Measurements from ENCODE around the gene RAB6C.
"Not testable (repeated sequence)": the region's sequence is repeated elsewhere in the genome, so short reads cannot be mapped to it uniquely, and the experiment has no call there.

RAB6C gene

GRCh38 chr2:129979629-129980155, at the start of gene RAB6C:
Gene RAB6C (plus strand): TSS chr2:129979666. CDS start chr2:129980116, 450 bp downstream.
- DNase-seq (ENCODE audit: low read depth) = peak; percentile 0

DNA sequence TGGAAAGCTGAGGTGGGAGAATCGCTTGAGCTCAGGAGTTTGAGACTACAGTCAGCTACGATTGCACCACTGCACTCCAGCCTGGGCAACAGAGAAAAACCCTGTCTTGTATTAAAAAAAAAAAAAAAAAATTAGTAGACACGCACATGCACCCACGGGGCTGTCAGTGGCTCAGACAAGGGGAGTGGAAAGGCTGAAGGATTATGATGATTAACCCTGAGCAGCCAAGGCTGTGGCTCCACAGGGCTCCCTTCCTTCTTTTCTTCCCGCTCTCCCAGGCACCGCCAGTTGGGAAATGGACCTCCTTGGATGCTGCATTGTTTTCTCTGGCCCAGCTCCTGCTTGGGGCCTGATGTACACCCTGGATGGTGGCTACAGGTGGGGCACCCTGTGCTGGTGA, 49.0 kb upstream of the RAB6C start:
- TF ChIP-seq, protein P1, sequence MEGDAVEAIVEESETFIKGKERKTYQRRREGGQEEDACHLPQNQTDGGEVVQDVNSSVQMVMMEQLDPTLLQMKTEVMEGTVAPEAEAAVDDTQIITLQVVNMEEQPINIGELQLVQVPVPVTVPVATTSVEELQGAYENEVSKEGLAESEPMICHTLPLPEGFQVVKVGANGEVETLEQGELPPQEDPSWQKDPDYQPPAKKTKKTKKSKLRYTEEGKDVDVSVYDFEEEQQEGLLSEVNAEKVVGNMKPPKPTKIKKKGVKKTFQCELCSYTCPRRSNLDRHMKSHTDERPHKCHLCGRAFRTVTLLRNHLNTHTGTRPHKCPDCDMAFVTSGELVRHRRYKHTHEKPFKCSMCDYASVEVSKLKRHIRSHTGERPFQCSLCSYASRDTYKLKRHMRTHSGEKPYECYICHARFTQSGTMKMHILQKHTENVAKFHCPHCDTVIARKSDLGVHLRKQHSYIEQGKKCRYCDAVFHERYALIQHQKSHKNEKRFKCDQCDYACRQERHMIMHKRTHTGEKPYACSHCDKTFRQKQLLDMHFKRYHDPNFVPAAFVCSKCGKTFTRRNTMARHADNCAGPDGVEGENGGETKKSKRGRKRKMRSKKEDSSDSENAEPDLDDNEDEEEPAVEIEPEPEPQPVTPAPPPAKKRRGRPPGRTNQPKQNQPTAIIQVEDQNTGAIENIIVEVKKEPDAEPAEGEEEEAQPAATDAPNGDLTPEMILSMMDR (conservative IDR thresholded peaks at IDR 0.05; ENCODE audit: low read depth, low read length) = no peak
- no peak for DNase-seq (ENCODE audit: low read depth)
- H3K4me3 ChIP-seq (ENCODE audit: low read length) = no peak overlapping the region

More at GRCh38 chr2:129979629-129980155, at the start of gene RAB6C:
- peak within 1 kb of the TSS; percentile 31 for H3K4me3 ChIP-seq (ENCODE audit: low read length)

DNA sequence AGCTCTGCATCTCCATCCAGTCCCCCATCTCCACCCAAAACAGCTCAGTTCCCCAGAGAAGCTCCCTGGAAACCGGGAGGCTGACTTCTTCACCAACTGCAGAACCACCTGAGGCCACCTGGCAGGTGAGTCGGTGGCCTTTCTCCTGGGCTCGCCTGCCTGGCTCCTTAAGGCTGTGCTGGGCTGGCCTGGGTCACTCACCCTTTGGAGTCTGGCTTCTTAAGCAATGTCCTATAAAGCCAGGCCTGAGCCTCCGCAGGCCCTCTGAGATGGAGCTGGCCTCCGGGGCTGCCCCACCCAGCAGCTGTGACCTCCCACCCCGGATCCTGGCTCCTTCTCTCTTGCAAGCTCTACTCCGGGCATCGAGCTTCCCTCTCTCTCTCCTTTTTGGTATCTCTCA, 46.1 kb upstream of the RAB6C start:
- H3K4me3 ChIP-seq (ENCODE audit: low read length); DNase-seq (ENCODE audit: low read depth): not testable (repeated sequence)

DNA sequence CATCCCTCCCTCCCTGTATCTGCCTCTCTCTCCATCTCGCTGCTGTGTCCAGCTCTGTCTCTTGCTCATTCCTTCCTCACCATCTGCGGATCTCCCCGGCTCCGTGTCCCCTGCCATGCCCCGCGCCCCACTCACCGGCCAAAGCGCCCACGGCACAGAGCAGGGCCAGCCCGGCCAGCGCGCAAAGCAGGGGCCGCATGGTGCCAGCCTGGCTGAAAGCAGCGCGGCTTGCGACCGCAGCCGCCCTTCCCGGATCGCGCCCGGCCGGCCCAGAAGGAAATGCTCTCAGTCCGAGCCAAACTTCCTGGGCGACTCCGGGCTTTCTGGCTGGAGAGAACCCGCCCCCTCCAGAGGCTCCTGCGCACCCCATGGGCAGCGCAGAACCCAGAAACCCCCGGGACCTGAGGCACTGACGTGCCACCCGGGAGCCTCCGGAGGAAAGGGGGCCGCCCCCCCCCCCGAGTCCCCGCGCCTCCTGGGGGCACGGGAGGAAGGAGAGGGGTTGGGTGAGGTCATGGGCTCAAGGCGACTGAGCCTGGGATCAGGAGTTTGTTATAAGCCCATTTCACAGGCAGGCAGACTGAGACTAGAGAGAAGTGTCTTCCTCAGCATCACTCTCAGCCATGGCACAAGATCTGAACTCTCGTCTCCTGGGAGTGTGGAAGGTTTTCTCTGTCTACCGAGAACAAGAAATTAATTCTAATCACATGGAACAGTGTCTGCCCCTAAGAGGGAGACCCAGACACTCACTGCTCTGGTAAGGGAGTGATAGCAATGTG, 45.2 kb upstream of the RAB6C start:
- H3K4me3 ChIP-seq (ENCODE audit: low read length) = peak overlapping the region; percentile 8
- DNase-seq (ENCODE audit: low read depth) = no peak
- TF ChIP-seq, protein P1 (conservative IDR thresholded peaks at IDR 0.05; ENCODE audit: low read depth, low read length) = no peak

DNA sequence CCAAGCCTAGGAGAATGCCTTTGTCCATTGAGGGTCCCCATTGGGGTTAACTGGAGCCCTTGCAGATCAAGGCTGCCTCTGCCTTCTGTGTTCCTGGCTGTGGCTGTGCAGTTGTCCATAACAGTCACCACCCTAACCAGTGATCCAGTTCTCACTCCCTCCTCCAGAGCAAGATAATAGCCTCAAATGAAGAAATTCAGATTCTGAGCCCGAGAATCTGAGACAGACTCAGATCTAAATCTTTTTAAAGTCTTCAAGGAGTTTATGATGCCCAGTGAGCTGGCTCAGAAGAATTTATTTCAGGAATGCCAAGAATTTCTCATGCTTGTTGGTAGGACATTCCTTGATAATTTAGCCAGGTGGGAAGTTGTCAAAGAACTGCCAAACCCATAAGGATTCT, 44.3 kb upstream of the RAB6C start:
- TF ChIP-seq, protein P1 (conservative IDR thresholded peaks at IDR 0.05; ENCODE audit: low read depth, low read length) = no peak
- no peak for DNase-seq (ENCODE audit: low read depth)
- H3K4me3 ChIP-seq (ENCODE audit: low read length) = no peak overlapping the region

- no peak overlapping the region for H3K4me3 ChIP-seq (ENCODE audit: low read length)
- no peak for DNase-seq (ENCODE audit: low read depth)
- TF ChIP-seq, protein P1 (conservative IDR thresholded peaks at IDR 0.05; ENCODE audit: low read depth, low read length) = peak; percentile 58
These were observed 43.0 kb upstream of the RAB6C start for GRCh38 chr2:129936334-129936934.

GRCh38 chr2:129938850-129939471, 40.5 kb upstream of the RAB6C start:
- not testable (repeated sequence) for H3K4me3 ChIP-seq (ENCODE audit: low read length); DNase-seq (ENCODE audit: low read depth)

GRCh38 chr2:129943456-129943855, 36.0 kb upstream of the RAB6C start:
- DNase-seq (ENCODE audit: low read depth); H3K4me3 ChIP-seq (ENCODE audit: low read length): not testable (repeated sequence)

DNA sequence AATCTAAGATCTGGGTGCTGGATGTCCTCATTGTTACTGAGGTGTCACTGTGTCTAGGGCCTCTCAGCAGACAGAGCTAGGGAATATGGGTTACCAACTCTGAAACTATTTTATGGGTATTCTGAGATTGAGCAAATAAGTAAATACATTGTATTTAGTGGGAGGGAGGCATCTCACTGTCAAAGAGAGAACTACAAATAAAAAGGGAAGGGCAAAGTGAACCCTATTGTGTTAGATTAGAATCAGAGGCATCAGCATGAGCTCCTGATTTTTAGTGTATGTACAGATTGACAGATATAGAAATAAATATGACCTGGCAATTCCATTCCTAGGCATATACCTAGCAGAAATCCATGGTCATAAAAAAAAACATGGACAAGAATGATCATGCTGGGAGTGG, 33.9 kb upstream of the RAB6C start:
- H3K4me3 ChIP-seq (ENCODE audit: low read length) = no peak overlapping the region
- DNase-seq (ENCODE audit: low read depth) = no peak
- TF ChIP-seq, protein P1 (conservative IDR thresholded peaks at IDR 0.05; ENCODE audit: low read depth, low read length) = no peak

DNA sequence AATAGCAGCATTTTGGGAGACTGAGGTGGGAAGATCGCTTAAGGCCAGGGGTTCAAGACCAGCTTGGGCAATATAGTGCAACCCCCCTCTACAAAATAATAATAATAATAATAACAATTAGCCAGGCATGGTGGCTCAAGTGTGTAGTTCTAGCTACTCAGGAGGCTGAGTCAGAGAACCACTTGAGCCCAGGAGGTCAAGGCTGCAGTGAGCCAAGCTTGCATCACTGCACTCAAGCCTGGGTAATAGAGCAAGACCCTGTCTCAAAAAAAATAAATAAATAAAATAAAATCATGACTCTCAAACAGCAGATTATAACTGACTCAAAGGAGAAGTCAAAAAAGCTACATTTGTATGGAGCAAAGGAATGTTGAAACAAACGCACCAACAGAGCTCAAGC, 31.8 kb upstream of the RAB6C start:
- H3K4me3 ChIP-seq (ENCODE audit: low read length); DNase-seq (ENCODE audit: low read depth): not testable (repeated sequence)

DNA sequence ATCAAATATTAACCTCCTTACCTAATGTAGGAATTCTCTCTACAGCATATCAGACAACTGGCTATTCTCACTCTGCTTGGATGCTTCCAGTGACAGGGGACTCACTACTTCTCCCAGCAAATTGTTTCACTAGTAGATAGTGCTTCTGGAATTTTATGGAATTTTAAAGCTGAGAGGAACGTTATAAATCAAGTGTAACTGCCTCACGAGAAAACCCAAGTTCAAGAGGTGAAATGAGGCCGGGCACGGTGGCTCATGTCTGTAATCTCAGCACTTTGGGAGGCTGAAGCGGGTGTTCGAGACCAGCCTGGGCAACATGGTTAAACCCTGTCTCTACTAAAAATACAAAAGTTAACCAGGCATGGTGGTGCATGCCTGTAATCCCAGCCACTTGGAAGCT, 23.3 kb upstream of the RAB6C start:
- not testable (repeated sequence) for H3K4me3 ChIP-seq (ENCODE audit: low read length); DNase-seq (ENCODE audit: low read depth)
